Measurements from ENCODE around the gene LRMDA.

The LRMDA gene

GRCh38 chr10:76299501-76299900, 868.1 kb downstream of the LRMDA start:
- in situ Hi-C loops (cut with MboI; ENCODE audit: low sequenced_read_pairs): no loop called here

DNA sequence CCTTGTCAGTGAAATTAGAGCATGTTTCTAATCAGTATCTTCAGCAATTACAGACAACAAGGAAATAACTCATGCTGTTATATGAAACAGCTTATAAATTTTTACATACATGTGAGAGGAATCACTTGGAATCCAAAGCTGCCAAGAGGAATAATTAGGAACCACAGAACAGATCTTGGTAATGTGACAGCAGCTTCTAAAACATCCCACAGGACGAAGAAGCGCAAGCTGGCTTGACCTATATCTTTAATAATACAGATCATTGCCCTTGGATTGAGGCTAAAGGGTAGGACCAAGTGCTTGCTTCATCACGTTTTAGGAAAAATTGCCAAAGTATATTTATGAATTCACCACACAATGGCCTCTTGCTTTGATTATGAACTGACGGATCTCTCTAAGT, 869.8 kb downstream of the LRMDA start:
- in situ Hi-C loops (cut with MboI; ENCODE audit: low sequenced_read_pairs): no loop called here

DNA sequence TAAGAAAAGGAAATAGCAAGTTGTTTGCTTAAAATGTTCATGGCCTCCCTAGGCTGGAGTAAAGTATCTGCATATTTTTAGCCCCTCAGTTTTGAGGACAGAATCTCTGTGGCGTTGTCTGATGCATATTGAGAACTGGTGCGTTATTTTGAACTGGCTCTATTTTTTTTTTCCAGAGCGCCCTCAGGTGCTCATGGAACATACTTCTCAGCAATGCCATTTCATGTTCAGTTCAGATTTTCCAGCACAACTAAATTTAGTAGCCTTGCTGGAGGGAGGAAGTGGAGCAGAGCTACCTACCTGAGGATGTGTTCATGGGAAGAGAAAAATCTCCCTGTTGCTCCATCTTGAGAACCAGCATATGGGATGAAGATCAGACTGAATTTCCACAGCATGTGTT, 870.5 kb downstream of the LRMDA start:
- in situ Hi-C loops (cut with MboI; ENCODE audit: low sequenced_read_pairs): no loop called here

DNA sequence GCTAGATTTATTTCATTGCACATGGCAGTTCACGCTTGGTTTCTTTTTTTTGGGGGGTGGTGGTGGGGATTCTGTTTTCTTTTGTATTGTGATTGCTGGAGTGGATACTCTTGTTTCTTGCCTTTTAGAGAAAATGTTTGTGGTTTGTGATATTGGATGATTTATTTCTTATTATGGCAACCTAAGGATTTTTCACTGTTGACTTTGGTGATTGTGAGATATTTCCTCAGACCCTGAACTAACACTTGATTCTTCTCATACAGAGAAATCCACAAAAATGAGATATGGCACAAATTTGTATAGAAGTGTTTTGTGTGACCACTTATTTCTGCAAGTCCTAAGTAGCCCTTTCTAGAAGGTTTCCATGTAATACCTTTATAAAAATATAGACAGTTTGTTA, 871.1 kb downstream of the LRMDA start:
- in situ Hi-C loops (cut with MboI; ENCODE audit: low sequenced_read_pairs): no loop called here

DNA sequence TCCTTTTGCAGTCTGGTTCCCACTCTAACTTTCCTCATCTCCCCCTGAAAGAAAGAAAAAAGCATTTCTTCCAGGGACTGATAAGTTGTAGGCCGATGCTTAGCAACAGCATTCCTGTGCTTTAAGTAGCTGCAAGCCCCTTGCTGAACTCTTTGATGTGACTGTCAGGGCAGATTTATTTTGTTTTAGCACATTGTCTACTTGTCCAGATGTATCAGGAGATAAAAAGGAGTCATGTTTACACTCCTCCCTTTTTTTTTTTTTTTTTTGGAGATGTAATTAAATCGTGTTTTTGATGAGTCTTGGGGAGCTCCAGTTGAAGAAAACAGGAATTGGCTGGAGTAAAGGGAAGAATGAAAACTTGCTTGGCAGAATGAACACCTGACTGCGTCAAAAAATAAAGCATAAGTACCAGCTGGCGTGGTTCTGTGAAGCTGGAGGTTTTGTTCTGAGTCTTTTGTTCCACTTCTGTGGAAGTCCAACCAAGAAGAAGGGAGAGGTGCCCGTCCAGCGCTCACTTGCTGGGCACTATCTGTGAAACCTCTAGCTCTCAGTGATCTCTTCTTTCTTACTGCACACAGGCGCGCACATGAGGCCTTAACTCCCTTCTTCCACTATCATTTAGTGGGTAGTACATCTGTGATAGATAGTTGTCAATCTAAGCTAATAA, 871.7 kb downstream of the LRMDA start:
- in situ Hi-C loops (cut with MboI; ENCODE audit: low sequenced_read_pairs): no loop called here

DNA sequence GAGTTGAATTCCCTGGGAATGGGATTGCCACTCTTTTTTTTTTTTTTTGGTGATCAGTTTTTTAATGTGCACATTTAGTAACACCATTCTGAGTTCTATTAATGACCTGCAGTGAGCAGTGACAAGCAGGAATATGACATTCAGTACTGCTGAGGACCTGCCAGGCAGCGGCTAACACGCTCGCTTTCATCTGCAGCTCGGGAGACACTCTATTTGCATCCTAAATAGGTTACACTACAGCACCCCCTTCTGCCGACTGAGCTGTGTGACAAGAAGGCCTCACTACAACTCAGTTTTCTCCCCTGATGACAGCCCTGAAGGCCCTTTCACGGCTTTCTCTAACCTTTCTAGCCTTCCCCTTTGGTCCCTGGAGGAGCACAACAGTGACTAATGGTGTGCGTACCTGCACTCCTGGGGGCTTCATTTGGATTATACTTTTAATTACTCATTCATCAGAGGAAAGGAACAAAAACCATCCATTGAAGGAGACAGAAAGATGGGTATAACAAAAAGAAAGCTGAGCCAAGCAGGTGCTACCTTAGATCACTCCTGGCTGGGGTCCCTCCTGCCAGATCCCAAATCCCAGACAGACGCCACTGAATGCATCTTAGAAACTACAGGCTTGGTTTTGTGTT, 872.4 kb downstream of the LRMDA start:
- in situ Hi-C loops (cut with MboI; ENCODE audit: low sequenced_read_pairs): no loop called here

DNA sequence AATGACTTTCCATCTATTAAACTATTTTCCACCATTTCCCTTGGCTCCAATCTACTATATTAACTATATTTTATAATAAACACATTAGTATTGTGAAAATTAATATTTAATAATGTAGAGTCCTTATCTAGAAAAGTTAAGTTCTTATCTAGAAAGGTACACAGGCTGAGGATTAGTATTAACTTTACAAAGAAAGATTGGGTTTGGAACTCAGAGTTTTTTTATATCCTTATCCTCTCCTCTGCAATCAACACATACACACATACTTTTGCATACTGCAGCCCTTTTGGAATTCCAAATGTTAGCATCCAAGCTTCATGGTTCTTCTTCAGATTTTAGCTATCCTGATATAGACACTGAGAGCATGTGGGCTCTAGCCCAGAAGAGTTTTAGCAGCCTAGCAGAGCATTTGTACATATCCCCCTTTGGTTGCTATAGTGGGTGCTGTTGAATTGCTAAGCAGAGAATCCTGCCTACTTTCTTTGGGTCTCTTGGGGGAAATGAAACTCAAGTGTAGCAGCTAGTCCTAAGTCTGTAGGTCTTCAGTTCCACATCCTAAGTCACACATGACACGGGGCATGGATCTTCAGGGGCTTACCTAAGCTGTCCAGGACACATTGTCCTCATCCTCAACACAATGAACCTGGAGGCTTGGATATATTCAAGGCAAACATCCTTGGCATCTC, 874.6 kb downstream of the LRMDA start:
- in situ Hi-C loops (cut with MboI; ENCODE audit: low sequenced_read_pairs): no loop called here

- in situ Hi-C loops (cut with MboI; ENCODE audit: low sequenced_read_pairs): no loop called here
Measured at GRCh38 chr10:76306856-76307255, 875.4 kb downstream of the LRMDA start.

GRCh38 chr10:76309070-76309469, 877.6 kb downstream of the LRMDA start:
- in situ Hi-C loops (cut with MboI; ENCODE audit: low sequenced_read_pairs): no loop called here

- in situ Hi-C loops (cut with MboI; ENCODE audit: low sequenced_read_pairs): no loop called here
Measured at GRCh38 chr10:76309741-76310587, 878.5 kb downstream of the LRMDA start.

- in situ Hi-C loops (cut with MboI; ENCODE audit: low sequenced_read_pairs): no loop called here
Measured at GRCh38 chr10:76310588-76311080, 879.2 kb downstream of the LRMDA start.

DNA sequence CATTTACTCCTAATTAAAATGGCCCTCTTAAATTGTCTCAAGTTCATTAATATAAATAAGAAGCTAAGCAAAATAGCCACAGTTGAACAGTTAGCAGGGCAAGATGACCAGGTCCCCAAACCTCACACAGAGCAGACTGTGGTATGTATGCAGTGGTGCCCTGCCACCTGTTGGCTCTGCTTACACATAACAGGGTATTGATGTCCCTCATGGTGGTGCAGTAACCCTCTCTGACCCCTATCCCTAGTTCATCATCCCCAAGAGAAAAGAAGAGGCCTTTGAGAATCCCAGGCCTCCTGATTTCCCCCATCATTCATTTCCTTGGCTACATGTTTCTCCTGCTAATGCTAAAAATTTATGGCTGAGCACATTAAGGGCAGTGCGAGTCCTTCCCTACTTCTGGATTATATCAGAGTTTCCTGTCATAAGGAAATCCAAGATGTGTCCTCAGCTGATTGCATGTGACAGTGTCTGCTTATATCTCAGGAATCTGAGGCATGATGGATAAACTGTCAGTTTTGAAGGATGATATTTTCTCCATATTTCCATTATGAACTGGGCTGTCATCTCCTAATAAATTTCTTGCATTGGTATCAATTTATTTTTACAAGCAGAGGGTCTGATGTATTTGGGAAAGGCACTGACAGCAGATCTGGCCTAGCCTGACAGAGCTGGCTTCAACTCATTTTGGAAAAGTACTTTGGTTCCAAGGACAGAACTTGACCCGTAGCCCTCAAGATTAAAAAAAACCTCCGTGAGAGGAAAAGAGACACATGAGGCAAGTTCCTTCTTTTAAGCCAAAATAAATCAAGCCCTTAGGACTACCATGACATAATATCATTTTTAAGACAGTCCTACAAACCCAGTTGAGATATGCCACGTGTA, 880.6 kb downstream of the LRMDA start:
- in situ Hi-C loops (cut with MboI; ENCODE audit: low sequenced_read_pairs): no loop called here

- in situ Hi-C loops (cut with MboI; ENCODE audit: low sequenced_read_pairs): no loop called here
Measured at GRCh38 chr10:76315240-76315639, 883.8 kb downstream of the LRMDA start.

- in situ Hi-C loops (cut with MboI; ENCODE audit: low sequenced_read_pairs): no loop called here
Measured at GRCh38 chr10:76316234-76316633, 884.8 kb downstream of the LRMDA start.

DNA sequence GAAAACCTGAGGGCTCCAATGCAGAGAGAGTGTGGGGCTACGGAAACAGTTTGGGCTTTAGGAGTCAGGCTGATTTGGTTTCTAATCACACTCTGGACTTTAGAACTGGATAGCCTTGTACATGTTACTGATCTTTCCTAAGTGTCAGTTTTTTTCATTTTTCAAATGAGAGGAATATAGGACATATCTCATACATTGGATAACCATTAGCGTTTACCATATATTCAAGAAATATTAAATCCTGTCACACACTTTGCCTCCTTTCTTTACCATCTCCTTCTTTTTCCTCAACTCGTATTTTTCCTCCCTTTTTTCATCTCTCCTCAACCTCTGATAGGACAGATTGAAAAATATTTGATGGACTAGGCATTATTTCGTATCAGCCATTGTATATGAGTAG, 885.7 kb downstream of the LRMDA start:
- in situ Hi-C loops (cut with MboI; ENCODE audit: low sequenced_read_pairs): no loop called here

DNA sequence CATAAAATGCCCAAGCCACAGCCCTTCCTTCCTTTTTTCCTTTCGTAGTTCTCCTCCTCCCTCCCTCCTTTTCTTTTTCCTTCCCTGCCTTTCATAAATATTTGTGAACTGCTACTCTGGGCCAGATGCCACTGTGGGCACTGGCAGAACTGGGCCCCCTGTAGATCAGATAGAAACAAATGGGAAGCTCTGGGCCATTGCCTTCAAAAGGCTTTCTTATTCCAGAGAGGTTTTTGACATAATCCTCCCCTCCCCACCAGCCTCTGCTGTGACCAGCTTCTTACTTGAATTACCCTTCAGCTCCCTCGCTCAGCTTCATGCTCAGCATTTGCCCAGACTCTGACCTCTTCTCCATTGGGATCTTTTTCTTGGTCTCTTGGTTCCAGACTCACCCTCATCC, 886.8 kb downstream of the LRMDA start:
- in situ Hi-C loops (cut with MboI; ENCODE audit: low sequenced_read_pairs): no loop called here

- in situ Hi-C loops (cut with MboI; ENCODE audit: low sequenced_read_pairs): no loop called here
Measured at GRCh38 chr10:76319661-76320060, 888.2 kb downstream of the LRMDA start.

- in situ Hi-C loops (cut with MboI; ENCODE audit: low sequenced_read_pairs): no loop called here
Measured at GRCh38 chr10:76324283-76324682, 892.9 kb downstream of the LRMDA start.

- in situ Hi-C loops (cut with MboI; ENCODE audit: low sequenced_read_pairs): no loop called here
Measured at GRCh38 chr10:76327441-76327840, 896.0 kb downstream of the LRMDA start.

DNA sequence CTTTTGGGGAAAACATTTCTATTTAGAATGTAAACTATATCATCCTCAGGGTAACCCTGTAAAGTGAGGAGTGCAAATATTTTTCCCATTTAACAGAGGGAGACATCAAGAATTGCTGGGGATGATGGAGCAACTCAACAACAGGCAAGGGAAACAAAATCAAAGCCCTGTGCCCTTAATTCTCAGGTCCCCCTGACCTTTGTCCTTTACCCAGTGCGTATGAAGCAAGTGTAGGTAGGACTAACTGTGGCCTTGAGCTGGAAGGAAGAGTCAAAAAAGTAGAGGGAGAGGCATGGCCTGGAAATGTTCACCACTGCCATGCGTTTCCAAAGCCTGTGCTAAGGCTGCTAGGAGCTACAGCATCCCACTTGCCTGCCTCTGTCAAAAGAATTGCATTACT, 896.9 kb downstream of the LRMDA start:
- in situ Hi-C loops (cut with MboI; ENCODE audit: low sequenced_read_pairs): no loop called here
